Measurements from ENCODE around the gene GSTA2.

GRCh38 chr6:52727908-52728307 lies 35.4 kb downstream of the GSTA2 start:
- TF ChIP-seq POLR2A (IDR thresholded peaks at IDR 0.05) (no peak), CTCF (IDR thresholded peaks at IDR 0.05) (no peak)
